Glutamatergic neuron (in vitro differentiated cells): ENCODE results near the gene SHQ1. TPM values are rescaled to one million over a fixed set of nuclear protein-coding genes. Genes with fewer than 3 reads are reported as not detected.

Source experiments
- DNase-seq: peaks from one replicate; pipeline ENCODE4 v3.0.0; 2022
- H3K27ac Mint-ChIP-seq: one replicate; pipeline ENCODE4 v1.8.0; 2020; ENCODE audit warnings: mild to moderate bottlenecking, mixed read lengths, inconsistent platforms; ENCODE audit not compliant: unreplicated experiment
- H3K27me3 Mint-ChIP-seq: one replicate; pipeline ENCODE4 v1.8.0; 2020; ENCODE audit warnings: mild to moderate bottlenecking, moderate library complexity, mixed read lengths, inconsistent platforms; ENCODE audit not compliant: unreplicated experiment
- H3K36me3 Mint-ChIP-seq: one replicate; pipeline ENCODE4 v1.8.0; 2020; ENCODE audit warnings: mild to moderate bottlenecking, mixed read lengths, inconsistent platforms; ENCODE audit not compliant: unreplicated experiment
- H3K4me1 Mint-ChIP-seq: one replicate; pipeline ENCODE4 v1.8.0; 2020; ENCODE audit warnings: mild to moderate bottlenecking, low read depth, mixed read lengths, inconsistent platforms; ENCODE audit not compliant: unreplicated experiment
- H3K4me3 Mint-ChIP-seq: one replicate; pipeline ENCODE4 v1.8.0; 2020; ENCODE audit warnings: mild to moderate bottlenecking, mixed read lengths, inconsistent platforms; ENCODE audit not compliant: unreplicated experiment
- H3K9me3 Mint-ChIP-seq: one replicate; pipeline ENCODE4 v1.8.0; 2020; ENCODE audit warnings: mild to moderate bottlenecking, moderate library complexity, mixed read lengths, inconsistent platforms; ENCODE audit not compliant: unreplicated experiment
- CTCF ChIP-seq: fragments of 200-600 bp; sonication (generic); IDR thresholded peaks from one replicate; pipeline ENCODE4 v1.5.0; 2021; ENCODE audit not compliant: partially characterized antibody, unreplicated experiment
- total RNA-seq: library from RNA; stranded (reverse); fragmentation: NEBNext Ultra II Directional; extraction: Animal tissue kit (Norgen Biotek cat#: 25700); gene quantifications from one replicate; pipeline ENCODE4 v1.2.1, GENCODE V29; 2021; ENCODE audit not compliant: unreplicated experiment

SHQ1 gene
- total RNA-seq, 1 donor from 2014 or later, result 14.4 TPM

DNA sequence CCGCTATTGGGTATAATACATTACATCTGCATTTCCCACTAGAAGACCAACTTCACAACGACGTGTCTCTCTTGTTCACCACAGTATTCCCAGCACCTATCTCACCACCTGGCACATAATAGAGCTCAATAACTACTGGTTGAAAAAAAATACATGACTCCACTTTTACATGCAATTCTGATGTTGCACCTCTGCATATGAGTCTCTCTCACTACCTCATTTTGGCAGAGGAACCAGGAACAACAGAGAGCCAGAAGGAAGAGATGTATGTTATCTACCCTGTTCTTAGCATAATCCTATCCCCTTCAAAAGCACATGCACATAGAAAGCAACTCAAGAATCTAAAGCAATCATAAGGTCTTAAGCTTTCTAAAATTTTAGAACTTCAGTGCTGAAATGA is 61.6 kb downstream of the SHQ1 start:
- no peaks in the 10 kb centered on the region for H3K9me3 Mint-ChIP-seq

GRCh38 chr3:72784226-72784625 is 64.0 kb downstream of the SHQ1 start:
- no peaks in the 10 kb centered on the region for H3K9me3 Mint-ChIP-seq
- H3K27ac Mint-ChIP-seq, result no peak overlapping the region
- no peaks in the 10 kb centered on the region for H3K36me3 Mint-ChIP-seq
- TF ChIP-seq CTCF, result no peak
- H3K4me3 Mint-ChIP-seq, result no peak overlapping the region
- DNase-seq, result no peak
- H3K27me3 Mint-ChIP-seq, result no peaks in the 10 kb centered on the region
- peaks cover 6% of the 10 kb centered on the region for H3K4me1 Mint-ChIP-seq

More for the DNA sequence above, 61.6 kb downstream of the SHQ1 start:
- H3K36me3 Mint-ChIP-seq, result no peaks in the 10 kb centered on the region
- peaks cover 2% of the 10 kb centered on the region for H3K27me3 Mint-ChIP-seq
- no peak overlapping the region for H3K27ac Mint-ChIP-seq
- peaks cover 11% of the 10 kb centered on the region for H3K4me1 Mint-ChIP-seq
- no peak for TF ChIP-seq CTCF
- DNase-seq, result no peak
- H3K4me3 Mint-ChIP-seq, result no peak overlapping the region

GRCh38 chr3:72782521-72782920 is 65.7 kb downstream of the SHQ1 start:
- no peak for DNase-seq
- Mint-ChIP-seq H3K27ac (no peak overlapping the region), H3K4me3 (no peak overlapping the region), H3K4me1 (peaks cover 6% of the 10 kb centered on the region), H3K9me3 (no peaks in the 10 kb centered on the region), H3K36me3 (no peaks in the 10 kb centered on the region), H3K27me3 (no peaks in the 10 kb centered on the region)
- no peak for TF ChIP-seq CTCF

DNA sequence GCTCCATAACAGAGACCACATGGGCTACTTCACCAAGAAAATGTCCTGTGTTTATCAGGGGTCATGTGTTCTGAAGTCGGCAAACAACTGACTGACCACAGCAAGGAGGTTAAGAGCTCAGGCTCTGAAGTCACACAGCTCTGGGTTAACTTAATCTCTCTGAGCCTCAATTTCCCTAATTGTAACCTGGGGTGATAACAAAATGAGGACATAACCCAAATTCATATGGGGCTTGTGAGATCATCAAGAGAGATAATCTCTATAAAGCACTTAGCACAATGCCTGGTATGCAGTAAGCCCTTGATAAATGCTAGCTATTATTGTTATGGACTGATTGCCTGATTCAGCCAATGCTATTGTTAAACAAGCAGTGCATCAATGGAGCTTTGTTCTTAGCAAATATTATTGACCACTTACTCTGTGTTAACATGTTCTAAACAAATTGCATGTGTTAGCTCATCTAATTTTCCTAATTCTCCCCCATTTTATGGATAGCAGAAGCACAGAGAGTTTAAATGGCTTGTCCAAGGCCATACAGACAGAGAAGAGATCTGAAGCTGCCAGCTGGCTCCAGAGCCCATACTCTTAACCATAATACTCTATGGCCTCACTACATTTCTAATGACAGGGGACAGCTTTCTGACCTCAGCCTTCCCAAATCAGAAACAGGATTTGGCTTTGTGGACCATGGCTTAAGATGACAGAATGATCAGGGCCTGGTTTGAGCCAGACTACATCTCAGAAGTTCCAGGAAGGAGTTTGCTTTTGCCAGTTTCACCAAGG is 78.3 kb downstream of the SHQ1 start:
- no peak for TF ChIP-seq CTCF
- H3K27me3 Mint-ChIP-seq, result peaks cover 2% of the 10 kb centered on the region
- peaks cover 5% of the 10 kb centered on the region for H3K9me3 Mint-ChIP-seq
- no peaks in the 10 kb centered on the region for H3K36me3 Mint-ChIP-seq
- H3K4me3 Mint-ChIP-seq, result no peak overlapping the region
- no peak overlapping the region for H3K27ac Mint-ChIP-seq
- peaks cover 30% of the 10 kb centered on the region for H3K4me1 Mint-ChIP-seq
- no peak for DNase-seq

- peaks cover 5% of the 10 kb centered on the region for H3K9me3 Mint-ChIP-seq
- peaks cover 30% of the 10 kb centered on the region for H3K4me1 Mint-ChIP-seq
- no peak for TF ChIP-seq CTCF
- peak overlapping the region; percentile 30 for H3K27ac Mint-ChIP-seq
- DNase-seq, result peak; percentile 37
- no peaks in the 10 kb centered on the region for H3K36me3 Mint-ChIP-seq
- no peak overlapping the region for H3K4me3 Mint-ChIP-seq
- H3K27me3 Mint-ChIP-seq, result peaks cover 2% of the 10 kb centered on the region
Observed at GRCh38 chr3:72768936-72769335, 79.3 kb downstream of the SHQ1 start.
